AG09309 (cell line): ENCODE measurements around the gene MAP4.

ENCODE experiments used
- DNase-seq: peaks from one replicate; pipeline ENCODE4 v3.0.0-alpha.2; 2010; ENCODE audit warnings: low read depth
- H3K4me3 ChIP-seq: 2 replicates; pipeline ENCODE4 v1.5.1; 2011; ENCODE audit warnings: mild to moderate bottlenecking, low read depth, low read length, moderate library complexity; ENCODE audit not compliant: control insufficient read depth
- CTCF ChIP-seq: IDR thresholded peaks from 2 replicates; pipeline ENCODE4 v1.5.1; 2011; ENCODE audit warnings: mild to moderate bottlenecking, low read depth, low read length, inconsistent platforms; ENCODE audit not compliant: insufficient read depth, control insufficient read depth; ENCODE audit errors: missing control alignments

MAP4 gene

GRCh38 chr3:47870702-47871260 is 145.4 kb downstream of the MAP4 start:
- no peak for TF ChIP-seq CTCF
- H3K4me3 ChIP-seq: no peak overlapping the region
- no peak for DNase-seq

GRCh38 chr3:47870156-47870555 is 146.1 kb downstream of the MAP4 start:
- H3K4me3 ChIP-seq: no peak overlapping the region
- no peak for DNase-seq
- TF ChIP-seq CTCF: no peak

GRCh38 chr3:47868306-47868705 is 147.9 kb downstream of the MAP4 start:
- no peak for TF ChIP-seq CTCF
- H3K4me3 ChIP-seq: no peak overlapping the region

GRCh38 chr3:47867451-47868044 is 148.7 kb downstream of the MAP4 start:
- TF ChIP-seq CTCF: no peak
- no peak overlapping the region for H3K4me3 ChIP-seq
- no peak for DNase-seq

More at GRCh38 chr3:47868306-47868705, 147.9 kb downstream of the MAP4 start:
- DNase-seq: no peak

- H3K4me3 ChIP-seq: no peak overlapping the region
- no peak for TF ChIP-seq CTCF
Measured at GRCh38 chr3:47865192-47865591, 151.0 kb downstream of the MAP4 start.

GRCh38 chr3:47863391-47864128 is 152.7 kb downstream of the MAP4 start:
- no peak overlapping the region for H3K4me3 ChIP-seq
- DNase-seq: no peak
- no peak for TF ChIP-seq CTCF

More at GRCh38 chr3:47865192-47865591, 151.0 kb downstream of the MAP4 start:
- no peak for DNase-seq
